GM12864 (cell line): ENCODE measurements around the gene OR5AC2.

Source experiments
- DNase-seq: peaks from one replicate; pipeline ENCODE4 v3.0.0-alpha.2; 2011; ENCODE audit warnings: low read depth
- H3K4me3 ChIP-seq: 2 replicates; pipeline ENCODE4 v1.5.1; 2011; ENCODE audit warnings: mild to moderate bottlenecking, low read depth, low read length, control low read depth
- CTCF ChIP-seq: IDR thresholded peaks from 2 replicates; pipeline ENCODE4 v1.5.1; 2011; ENCODE audit warnings: low read depth, mild to moderate bottlenecking, moderate library complexity, low read length, control low read depth, inconsistent platforms; ENCODE audit errors: missing control alignments

The OR5AC2 gene

GRCh38 chr3:98086873-98087272, at the start of gene OR5AC2:
TSS of gene OR5AC2 (plus strand) at chr3:98087173. CDS start at chr3:98087173, 0 bp downstream.
- no peak for TF ChIP-seq CTCF
- DNase-seq, result no peak
- no peak within 1 kb of the TSS for H3K4me3 ChIP-seq

- H3K4me3 ChIP-seq, result no peak overlapping the region
- DNase-seq, result no peak
- TF ChIP-seq CTCF, result no peak
Measured at GRCh38 chr3:98038286-98038685, 48.7 kb upstream of the OR5AC2 start.

- no peak overlapping the region; the same call in 1 of the 2 replicates for H3K4me3 ChIP-seq
- DNase-seq, result no peak
- TF ChIP-seq CTCF, result no peak
Measured at GRCh38 chr3:98038876-98039275, 48.1 kb upstream of the OR5AC2 start.

GRCh38 chr3:98039322-98040024, 47.5 kb upstream of the OR5AC2 start:
- peak; percentile 82 for TF ChIP-seq CTCF
- DNase-seq, result peak; percentile 72
- peak overlapping the region; percentile 58 for H3K4me3 ChIP-seq

- TF ChIP-seq CTCF, result no peak
- no peak overlapping the region for H3K4me3 ChIP-seq
- no peak for DNase-seq
Measured at GRCh38 chr3:98041350-98041749, 45.6 kb upstream of the OR5AC2 start.

- no peak for DNase-seq
- no peak for TF ChIP-seq CTCF
- no peak overlapping the region for H3K4me3 ChIP-seq
Measured at GRCh38 chr3:98048586-98048985, 38.4 kb upstream of the OR5AC2 start.

- TF ChIP-seq CTCF, result no peak
- DNase-seq, result no peak
- no peak overlapping the region for H3K4me3 ChIP-seq
Measured at GRCh38 chr3:98049271-98049670, 37.7 kb upstream of the OR5AC2 start.
